ENCODE results near the gene KLHDC7B.

The KLHDC7B gene

GRCh38 chr22:50573491-50574382 is 28.0 kb downstream of the KLHDC7B start:
- no peak for DNase-seq (ENCODE audit: low spot score)

DNA sequence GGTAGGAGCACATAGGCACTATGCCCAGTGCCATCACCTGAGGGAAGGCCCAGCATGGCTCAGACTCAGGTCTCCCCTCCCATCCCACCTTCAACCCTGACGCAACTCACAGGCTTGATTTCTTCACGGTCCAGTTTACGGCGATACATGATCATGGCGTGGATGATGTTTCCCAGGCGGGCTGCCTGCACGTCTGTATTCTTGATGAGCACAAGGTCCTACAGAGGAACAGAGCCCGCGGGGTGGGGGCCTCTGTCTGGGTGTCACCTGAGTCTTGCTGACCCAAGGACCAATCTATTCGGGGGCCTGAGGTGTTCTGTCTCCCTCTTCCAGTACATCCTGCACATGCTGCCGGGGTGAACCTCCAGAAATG is 28.7 kb downstream of the KLHDC7B start:
- no peak for DNase-seq (ENCODE audit: low spot score)

GRCh38 chr22:50575426-50575941 is 29.8 kb downstream of the KLHDC7B start:
- DNase-seq (ENCODE audit: low spot score), result no peak

- DNase-seq (ENCODE audit: low spot score), result peak; percentile 63
These were observed 30.4 kb downstream of the KLHDC7B start for GRCh38 chr22:50576070-50576469.

DNA sequence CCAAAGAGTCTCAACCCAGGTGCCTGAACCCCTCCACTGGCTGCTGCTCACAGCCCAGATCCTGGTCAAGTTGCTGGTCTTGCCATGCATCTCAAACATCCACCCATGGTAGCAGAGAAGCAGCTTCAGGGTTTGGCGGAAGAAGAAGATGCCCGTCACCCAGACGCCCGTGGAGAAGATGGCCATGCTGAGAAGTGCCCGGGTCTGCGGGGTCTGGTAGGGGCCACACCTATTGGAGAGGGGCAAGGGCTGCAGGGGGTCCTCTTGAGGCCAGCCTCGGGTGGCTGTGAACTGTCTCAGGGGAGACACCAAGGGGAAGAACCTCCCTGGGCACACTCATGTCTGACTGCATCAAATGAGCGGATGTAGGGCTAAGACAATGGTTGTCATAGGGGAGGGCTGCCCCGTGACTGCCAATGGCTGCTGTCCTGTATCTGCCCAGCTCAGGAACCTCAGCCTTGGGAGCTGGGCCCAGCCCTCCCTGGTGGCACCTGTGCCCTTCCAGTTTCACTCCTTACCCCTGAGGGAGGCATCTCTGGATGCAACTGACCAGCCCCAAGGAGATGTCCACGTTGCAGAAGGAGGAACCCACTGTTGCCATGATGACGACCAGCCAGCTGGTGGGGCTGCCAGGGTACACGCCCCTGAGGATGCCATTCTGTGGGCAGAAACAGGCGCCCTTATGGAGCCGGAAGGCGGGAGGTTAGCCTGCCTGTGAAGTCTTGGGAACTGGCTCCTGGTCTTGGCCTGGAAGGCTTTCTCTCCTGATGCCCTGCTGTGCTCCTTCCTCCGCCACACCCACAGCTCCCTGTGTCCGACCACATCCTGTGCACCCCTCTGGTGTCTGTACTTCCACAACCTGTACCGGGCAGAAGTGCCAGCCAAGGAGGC is 31.4 kb downstream of the KLHDC7B start:
- no peak for DNase-seq (ENCODE audit: low spot score)

GRCh38 chr22:50577697-50577986 is 31.9 kb downstream of the KLHDC7B start:
- DNase-seq (ENCODE audit: low spot score), result no peak

GRCh38 chr22:50577987-50578775 is 32.5 kb downstream of the KLHDC7B start, which contains the start of gene CPT1B:
Gene CPT1B, minus strand, starts transcription at chr22:50578427. Its CDS starts 512 bp downstream, at chr22:50577915.
- DNase-seq (ENCODE audit: low spot score), result no peak

- DNase-seq (ENCODE audit: low spot score), result no peak
These were observed 33.1 kb downstream of the KLHDC7B start for GRCh38 chr22:50578776-50579310.

DNA sequence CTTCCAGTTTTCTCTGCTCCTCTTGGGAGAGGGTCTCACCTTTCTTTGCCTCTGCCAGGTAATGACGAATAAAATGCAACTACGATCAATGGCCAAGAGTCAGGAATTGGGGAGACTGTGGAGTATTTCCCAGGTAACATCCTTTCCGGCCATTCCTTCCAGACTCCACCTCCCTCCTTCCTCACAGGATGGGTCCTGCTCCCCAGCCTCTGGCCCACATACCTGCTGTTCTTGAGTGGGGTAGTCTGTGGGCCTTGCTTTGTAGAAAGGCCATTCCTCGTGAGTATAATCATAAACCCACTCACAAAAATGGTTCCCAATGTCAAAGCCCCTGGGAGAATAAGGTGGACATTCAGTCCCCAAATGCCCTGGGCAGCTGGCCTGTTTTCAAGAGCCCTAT is 34.1 kb downstream of the KLHDC7B start:
- DNase-seq (ENCODE audit: low spot score), result no peak

GRCh38 chr22:50581031-50581949 is 35.6 kb downstream of the KLHDC7B start:
- DNase-seq (ENCODE audit: low spot score), result no peak

DNA sequence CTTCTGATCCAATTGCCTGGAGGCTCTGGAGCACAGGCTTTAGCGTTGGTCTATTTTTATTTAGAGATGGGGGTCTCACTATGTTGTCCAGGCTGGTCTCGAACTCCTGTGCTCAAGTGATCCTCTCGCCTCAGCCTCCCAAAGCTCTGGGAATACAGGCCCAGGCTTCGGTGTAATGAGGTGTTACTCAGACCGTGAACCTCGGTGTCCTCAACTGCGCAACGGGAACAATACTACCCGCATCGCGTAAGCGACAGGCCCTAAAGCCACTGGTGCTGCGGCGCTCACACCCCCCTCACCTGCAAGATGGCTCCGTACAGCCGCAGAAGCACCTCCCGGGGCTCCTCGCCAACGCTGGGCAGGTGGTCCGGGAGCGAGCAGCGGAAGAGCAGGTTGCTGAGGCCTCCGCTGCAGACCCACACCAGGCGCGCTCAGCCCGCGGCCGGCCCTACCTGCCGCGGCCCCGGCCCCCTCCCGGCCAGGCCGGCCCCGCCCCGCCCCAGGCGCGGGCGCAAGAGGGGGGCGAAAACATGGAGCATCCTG is 36.3 kb downstream of the KLHDC7B start:
- no peak for DNase-seq (ENCODE audit: low spot score)

DNA sequence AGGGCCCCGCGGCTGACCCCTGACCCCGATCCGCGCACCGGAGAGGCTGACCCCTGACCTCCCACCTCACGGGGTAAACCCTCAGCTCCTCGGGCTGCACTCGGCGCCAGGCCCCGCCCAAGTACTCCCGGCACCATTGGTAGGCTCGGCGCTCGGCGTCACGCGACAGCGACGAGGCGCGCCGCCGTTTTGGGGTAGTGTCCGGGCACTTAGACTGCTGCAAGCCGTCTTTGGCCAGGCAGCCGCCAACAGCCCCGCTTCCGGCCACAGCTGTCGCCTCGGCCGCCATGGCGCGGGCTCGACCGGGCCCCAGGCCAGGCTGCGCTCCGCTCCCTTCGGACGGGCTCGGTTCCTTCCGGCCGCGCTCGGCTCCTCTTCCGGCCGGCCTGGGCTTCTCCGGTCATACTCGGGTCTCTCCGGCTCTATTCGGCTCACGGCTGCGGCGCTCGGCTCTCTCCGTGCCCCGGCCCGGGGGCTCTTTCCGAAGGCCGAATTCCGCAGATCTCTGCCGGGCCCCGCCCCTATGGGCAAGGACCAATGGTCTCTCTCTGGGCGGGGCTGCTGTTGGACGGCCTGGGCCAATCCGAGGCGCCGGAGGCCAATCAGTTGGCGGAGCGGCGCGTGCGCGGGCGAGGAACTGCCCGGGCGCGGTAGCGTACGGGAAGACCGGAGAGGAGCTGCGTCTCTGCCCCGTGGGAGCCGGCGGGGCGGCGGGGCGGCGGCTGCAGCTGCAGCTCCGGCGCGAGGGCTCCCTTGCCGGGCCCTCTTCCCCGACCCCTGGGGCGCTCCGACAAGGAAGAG is 37.0 kb downstream of the KLHDC7B start, which contains the start of gene CHKB:
TSS of gene CHKB (minus strand) at position 357 of the 801 bp plus-strand sequence. CDS start at position 289, 68 bp downstream.
- DNase-seq (ENCODE audit: low spot score), result peak; percentile 95

DNA sequence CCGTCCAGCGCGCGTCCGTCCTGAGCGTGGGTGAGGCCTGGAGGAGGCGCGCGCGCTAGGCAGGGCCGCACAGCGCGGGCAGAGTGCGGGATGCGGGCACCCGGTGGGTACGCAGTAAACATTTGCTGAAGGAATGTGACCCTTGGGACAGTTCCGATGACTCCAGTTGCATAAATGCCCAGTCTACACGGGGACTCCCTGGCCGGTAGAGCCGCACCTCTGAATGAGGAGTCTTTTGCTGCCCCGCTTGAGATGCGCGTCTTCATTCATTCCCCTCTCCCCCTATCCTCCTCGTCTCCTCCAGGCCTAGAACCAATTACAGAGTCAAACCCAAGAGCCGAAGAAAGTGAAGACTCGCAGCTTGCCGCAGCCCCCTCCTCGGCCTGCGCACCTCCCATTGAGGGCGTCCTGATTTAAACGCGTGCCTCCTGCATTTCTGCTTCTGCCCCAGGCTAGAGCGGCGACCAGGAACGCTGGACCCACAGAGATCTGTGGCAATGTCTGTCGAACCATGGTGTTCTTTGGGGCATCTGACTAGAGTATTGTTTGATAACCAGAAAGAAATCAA is 37.7 kb downstream of the KLHDC7B start:
- DNase-seq (ENCODE audit: low spot score), result peak; percentile 29

DNA sequence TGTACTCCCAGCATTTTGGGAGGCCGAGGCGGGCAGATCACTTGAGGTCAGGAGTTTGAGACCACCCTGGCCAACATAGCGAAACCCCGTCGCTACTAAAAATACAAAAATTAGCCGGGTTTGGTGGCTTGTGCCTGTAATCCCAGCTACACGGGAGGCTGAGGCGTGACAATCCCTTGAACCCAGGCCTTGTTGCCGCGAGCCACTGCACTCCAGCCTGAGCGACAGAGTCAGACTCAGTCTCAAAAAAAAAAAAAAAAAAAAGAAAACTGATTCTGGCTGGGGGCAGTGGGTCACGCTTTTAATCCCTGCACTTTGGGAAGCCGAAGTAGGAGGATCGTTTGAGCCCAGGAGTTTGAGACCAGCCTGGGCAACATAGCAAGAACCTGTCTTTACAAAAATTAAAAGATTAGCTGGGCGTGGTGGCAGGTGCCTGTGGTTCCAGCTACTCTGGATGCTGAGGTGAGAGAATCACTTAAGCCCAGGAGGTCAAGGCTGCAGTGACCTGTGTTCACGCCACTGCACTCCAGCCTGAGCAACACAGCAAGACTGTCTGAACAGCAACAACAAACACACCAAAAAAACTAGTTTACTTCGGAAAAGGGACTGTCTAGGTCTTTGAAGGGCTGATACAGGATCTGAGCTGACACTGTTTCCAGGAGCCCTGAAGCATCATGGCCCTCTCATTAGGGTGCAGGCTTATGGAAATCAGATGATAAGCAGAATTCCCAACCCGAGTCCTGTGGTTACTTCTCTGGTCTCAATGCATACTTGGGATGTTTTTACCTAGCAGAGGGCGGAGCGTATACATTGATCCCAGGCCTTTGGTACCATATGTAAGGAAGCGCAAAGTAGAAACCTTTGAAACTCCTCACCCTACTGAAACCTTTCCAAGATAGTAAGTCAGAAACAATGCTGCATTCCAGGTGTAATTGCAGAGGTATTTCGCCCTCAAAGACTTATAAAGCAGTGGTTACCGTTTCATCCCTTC is 38.7 kb downstream of the KLHDC7B start:
- DNase-seq (ENCODE audit: low spot score), result no peak

GRCh38 chr22:50585238-50585637 is 39.5 kb downstream of the KLHDC7B start:
- DNase-seq (ENCODE audit: low spot score), result no peak

- DNase-seq (ENCODE audit: low spot score), result no peak
These were observed 40.1 kb downstream of the KLHDC7B start for GRCh38 chr22:50585781-50586180.

DNA sequence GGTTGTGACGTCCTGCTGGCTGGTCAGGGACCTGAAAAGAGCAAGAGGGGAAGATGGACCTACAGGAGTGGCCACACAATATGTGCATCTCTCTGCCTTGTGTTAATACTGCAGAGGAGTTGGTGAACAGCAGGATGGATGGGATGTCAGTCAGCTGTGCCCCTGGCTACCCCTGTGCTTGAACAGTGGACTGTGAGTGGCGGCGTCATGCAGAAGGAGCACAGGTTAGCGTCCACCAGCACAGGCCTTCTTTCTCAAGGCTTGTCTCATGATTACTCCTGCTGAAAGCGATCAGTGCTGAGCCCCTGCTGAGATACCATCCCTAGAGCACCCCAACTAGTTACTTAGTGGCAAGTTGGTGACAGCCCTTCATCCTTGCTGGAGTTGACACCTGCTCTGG is 40.7 kb downstream of the KLHDC7B start:
- no peak for DNase-seq (ENCODE audit: low spot score)

DNA sequence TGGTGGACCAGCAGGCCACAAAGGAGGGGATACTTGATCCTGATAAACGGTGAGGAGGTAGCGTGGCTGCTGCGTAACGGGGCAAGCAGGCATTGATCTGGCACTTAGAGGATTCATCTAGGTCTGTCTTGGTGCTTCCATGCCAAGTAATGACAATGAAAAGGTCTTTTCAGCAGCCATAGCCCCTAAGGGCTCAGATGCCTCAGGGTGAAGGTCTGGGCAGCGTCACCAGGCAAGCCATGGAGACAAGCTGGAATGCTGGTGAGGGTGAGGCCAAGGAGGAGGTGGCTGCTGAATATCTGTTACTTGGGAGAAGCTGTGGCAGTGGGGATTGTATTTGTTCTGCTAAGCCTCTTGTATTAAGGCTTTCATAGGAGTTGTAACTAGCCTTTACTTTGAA is 41.7 kb downstream of the KLHDC7B start:
- no peak for DNase-seq (ENCODE audit: low spot score)
